HG02571 (cell line): ENCODE results near the gene ACTN1.
"Not testable (repeated sequence)": the region's sequence is repeated elsewhere in the genome, so short reads cannot be mapped to it uniquely, and the experiment has no call there.

Source experiments
- ATAC-seq: cut with Tn5 transposase; IDR thresholded peaks from one replicate; pipeline ENCODE4 v1.9.1; 2021; ENCODE audit warnings: mild to moderate bottlenecking, moderate library complexity; ENCODE audit not compliant: unreplicated experiment

Gene ACTN1

DNA sequence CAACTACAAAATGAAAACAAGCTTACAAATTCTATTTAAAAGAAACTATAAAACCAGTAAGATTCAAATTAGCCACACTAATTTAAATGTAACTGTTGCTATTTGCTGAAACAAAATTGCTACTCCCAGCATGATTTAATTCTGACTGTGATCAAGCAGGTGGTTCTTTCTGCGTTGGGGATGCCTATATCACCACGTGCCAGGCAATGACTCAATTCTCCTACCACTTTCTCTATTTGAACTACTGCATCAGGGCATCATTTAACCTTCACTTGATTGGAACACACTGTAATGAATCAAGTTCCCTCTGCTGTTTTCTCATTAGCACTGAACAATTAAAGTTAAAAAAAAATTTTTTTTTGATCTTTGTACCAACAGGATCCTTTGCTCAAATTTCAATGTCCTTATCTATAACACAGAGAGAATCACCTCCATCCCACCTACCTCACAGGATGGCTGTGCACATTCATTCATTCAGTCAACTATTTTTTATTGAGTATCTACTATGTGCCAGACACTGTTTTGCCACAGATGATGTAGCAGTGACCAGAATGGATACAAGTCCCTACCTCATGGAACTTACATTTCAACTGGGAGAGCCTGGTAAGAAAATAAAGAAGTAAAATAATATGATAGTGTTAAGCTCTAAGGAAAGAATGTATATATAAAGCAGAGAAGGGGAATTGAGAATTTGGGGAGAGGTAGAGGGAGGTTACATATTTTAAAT lies 8.0 kb upstream of the ACTN1 start:
- no peak for ATAC-seq

DNA sequence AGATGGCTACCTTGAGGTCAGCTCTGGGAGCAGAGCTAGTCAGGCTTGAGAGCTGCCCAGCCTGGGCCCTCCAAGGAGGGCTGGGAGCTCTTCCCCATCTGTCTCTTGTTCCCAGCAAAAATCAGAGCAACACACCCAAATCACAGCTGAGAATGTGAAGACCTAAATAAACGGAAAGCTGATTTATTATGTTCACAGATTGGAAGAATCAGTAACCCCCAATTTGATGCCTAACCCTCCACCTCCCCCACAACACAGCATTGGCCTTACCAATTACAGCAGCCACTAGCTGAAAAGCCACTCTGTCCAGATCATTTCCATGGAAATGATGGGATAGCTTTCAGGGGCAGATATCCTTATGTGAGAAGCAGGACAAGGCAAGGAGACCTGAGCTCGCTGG lies 7.1 kb upstream of the ACTN1 start:
- ATAC-seq: no peak

DNA sequence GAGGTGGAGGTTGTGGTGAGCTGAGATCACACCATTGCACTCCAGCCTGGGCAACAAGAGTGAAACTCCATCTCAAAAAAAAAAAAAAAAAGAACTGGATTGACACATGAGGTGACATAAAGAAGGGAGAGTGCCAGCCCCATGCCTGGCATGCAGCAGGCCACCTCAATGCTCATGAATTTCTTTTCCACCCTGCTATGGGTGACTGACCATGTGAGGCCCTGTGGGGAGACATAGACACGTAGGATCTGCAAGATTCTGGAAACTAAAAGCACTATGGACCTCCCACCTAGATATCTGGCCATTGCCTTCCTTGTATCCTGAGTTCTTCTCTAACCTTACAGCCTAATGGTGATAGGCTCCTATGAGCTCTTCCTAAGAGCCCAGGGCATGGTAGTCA lies 5.6 kb upstream of the ACTN1 start:
- no peak for ATAC-seq

DNA sequence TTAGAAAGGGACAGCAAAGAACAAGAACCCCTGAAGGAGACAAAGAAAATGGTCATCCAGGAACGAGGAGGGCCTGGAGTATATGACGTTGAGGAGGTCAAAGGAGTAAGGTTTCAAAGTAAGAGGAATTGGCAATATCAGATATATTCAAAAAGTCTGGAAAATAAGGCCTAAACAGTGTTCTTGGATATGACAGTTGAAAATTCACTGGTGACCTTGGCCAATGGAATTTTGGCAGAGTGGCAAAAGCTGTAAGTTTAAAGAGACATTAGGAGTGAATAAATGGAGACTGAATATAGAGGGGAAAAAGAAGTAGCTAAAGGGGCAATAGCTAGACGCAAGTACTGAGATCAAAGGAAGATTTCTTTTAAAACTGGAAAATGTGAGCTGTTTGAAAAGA lies 4.1 kb upstream of the ACTN1 start:
- no peak for ATAC-seq

DNA sequence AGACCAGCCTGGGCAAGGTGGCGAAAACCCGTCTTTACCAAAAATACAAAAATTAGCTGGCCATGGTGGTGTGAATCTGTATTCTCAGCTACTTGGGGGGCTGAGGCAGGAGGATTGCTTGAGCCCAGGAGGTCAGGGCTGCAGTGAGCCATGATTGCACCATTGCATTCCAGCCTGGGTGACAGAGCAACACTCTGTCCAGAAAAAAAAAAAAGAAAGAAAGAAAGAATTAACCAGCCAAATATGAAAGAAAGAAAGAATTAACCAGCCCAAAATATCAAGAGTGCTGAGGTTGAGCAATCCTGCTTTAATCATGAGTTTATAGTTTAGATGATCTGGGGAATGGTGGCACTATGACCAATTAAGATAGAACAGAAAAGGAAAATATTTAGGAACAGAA lies 3.5 kb upstream of the ACTN1 start:
- ATAC-seq: no peak

DNA sequence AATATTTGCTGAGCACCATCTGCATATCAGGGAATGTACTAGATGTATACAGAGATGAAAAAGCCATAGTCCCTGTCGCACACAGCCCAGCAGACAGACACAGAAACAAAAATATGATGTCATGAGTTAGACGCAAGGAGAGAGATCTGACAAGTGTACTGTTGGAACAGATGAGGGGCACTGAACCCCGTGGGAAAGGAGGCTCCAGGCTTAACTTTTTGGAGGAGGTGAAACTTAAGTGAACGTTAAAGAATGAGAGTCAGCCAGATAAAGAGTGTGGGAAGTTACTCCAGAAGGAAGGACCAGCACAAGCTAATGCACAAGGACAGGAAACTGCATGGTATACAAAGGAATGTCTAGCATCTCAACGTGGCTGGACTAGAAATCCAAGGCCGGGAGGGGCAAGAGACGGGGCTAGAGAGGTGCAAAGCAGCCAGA lies 2.5 kb upstream of the ACTN1 start:
- ATAC-seq: no peak

DNA sequence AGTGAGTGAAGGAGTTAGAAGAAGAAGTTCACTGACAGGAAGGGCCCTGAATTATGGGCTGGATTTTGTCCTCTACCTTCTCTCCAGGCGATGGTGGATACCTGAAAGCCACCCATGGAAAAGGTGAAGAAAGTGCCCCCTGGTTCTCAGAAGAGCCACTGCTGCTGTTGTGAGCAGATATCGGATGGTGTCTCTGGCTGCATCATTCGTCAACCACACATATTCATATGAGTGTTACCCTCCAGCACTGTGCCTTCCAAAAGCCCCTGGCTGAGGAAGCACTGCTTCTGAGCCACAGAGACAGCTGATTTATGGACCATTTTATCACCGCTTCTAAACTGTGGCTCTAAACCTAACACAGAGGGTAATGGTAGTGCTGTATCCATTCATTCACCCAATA lies 2.0 kb upstream of the ACTN1 start:
- ATAC-seq: no peak

DNA sequence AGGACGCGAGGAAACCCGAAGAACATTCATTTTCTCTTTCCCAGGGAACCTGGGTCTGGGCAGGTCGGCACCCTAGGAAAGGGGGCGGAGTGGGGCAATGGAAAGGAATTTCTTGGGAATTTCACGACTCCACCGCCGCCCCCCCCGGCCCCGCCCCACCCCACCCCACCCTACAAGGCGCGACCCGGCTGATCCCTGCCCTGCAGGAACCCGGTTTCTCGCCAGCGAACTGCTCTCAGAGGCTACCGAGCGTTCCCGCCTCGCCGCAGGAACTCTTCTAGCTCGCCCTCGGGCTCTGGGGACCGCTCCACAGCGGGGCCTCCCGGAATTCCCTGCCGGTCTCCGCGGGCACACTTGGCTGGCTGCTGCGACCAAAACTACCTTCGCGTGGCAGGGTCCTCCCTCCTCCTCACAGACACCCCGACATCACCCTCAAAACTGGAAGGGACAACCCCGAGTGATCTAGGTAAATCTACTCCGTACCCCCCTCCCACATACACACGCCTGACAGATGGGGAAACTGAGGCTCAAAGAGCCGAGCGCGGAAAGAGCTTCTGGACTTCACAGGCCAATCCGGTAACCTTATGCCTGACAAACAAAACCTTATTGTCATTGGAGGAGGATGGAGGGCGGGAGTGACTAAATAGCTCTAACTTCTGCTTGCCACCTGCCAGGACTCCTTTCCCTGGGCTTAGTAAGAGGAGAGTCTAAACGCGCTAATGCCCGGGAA lies 785 bp upstream of the ACTN1 start:
- no peak for ATAC-seq

DNA sequence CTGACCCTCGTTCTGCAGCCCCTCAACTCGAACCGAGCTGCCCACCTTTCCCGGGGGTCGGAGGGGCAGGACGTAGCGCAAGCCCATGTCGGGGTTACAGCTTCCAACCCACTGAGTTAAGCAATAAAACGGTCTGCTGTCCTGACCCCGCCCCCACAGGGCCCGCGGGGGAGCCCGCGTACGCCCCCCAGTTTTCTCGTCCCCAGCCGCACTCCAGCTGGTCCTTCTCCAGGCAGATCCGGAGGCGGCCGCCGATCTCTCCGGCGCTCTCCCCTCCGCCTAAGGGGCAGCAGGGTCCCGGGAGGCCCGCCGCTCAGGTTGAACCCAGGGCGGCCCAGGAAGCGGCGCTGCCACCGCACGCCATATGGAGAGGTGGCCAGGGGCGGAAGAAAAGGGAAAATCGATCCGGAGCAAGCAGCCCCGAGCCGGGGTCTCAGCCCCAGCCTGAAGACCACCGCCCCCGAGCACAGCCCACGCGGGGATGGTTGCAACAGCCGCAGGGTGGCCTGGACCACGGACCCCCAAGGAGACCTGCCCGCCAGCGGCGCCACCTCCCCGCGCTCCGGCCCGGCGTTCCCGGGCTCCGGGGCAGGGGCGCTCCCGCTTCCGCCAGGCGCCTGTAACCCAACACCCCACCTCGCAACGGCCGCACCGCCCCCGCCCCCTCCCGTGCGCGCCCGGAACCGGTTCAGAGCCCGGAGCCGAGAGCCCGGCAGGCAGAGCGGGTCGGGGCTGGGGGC lies 760 bp downstream of the ACTN1 start:
- no peak for ATAC-seq

DNA sequence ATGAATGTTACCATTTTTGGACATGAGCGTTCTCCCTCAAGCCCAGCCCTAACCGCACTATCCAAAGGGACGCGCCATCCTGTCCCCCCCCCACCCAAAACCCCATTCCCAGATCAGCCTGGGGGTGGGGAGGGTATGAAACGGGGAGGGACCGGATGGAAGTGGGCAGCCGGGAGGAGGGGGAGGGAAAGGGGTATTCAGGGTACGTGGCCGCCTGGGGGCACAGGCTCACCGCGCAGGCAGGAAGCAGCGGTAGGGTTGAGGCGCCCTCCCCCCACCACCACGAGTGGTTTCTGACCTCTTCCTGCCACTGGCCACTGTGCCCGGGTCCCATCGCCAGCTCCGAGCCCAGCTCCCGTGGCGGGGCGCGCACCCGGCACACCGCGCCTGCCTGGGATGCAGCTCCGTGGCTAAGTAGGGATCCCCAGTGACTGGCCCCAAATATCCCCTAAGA lies 1.4 kb downstream of the ACTN1 start:
- ATAC-seq: no peak

DNA sequence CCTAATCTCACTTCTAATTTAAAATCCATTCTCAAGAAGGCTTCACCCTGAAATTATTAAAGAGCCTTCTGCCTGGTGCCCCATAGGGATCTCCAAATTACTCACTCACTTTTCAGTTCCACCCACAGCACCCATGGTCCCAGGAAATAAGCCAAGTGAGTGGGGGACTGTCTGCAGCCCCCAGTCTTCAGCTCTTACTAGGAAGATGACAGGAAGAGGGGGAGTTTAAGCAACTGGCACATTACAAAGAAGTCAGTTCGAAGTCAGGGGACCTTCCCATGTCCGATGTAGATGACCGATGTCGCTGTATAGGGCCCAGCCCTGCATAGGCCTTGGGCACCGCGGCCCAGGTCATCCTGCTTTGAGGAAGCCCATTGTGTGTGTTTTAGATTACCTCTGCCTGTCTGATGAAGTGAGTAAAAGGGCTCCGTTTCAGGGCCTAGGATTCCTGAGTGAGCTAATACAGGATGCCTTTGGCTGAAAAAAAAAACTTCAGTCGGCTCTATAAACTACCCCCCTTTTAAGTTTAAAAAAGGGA lies 1.9 kb downstream of the ACTN1 start:
- no peak for ATAC-seq

DNA sequence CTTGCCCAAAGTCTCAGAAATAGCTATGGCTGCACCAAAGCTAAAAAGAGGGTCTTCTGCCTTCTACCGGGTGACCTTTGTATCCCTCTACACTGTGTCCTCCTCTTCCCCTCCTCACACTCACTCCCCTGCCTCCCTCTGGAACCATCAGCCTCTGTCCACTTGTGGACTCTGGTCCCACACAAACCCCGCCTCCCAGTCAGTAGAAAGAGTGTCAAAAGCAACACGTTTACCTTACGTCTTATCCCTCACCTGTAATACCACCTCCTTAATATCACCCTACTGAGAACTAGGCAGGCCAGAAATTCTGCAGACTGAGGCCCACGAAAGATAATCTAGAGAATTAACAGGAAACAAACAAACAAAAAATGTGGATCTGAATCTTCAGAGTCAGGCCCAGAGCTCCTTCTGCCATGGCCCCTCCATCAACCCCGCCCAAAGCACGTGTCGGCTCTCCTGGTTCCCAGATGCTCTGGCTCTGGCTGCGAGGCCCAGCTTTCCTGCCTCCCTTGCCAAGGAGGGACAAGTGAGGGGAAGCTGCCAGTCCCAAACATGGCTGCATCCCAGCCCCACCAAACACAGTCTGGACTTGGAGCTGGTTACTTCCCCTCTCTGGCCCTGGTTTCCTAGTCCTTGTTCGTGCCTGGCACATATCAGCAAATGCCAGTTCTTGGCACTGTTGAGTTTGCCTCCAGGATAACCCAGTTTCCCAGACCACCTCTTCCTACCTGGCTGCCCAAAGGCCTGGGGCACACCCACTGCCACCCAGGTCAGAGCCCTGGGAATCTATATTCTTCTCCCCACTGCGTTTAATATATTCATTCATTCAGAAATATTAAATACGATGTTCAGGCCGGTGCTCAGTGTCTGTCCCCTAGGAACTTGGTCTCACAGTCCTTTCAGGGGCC lies 2.7 kb downstream of the ACTN1 start:
- ATAC-seq: no peak

DNA sequence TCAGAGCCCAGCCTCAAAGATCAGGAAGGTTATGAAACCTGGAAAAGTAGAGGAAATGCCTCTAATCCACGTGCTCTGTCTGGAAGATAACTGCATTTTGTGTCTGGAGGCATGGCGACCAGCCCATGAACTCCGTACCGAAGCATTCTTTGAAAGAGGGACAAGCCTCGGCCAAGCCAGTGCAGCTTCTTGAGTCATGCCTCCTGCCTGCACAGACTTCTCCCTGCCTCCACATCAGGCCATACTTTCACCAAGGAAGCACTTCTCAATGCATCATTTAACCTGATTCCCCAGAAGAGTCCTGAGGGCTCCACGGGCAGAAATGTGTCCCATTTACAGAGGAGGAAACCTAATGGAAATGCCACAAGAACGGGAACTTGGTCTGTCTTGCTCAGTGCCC lies 3.4 kb downstream of the ACTN1 start:
- no peak for ATAC-seq

DNA sequence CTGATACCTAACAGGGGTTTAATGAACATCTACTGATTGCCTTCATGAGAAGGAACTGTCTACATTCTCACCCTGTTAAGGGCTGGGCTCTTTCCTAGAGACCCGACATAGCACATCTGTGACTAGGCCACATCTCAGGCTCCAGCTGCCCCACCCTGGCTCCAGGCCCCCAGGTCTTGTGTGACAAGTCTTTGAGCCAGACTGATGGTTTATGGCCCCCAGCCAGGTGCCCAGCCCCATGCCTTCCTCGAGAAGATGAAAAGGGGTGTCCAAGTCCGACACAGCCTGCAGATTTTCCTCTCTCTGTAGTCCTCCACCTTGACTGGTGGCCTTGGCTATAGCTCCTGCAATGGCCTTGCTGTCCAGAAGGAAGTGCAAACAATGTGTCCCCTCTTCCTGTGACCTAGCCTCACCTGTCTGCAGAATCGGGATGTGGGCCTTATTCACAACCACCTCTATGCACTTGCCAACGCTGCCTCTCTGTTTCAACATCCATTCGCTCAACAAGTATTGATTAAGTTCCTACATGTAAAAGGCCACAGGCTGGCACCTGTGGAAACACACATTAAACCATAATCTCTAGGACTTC lies 4.2 kb downstream of the ACTN1 start:
- ATAC-seq: no peak

DNA sequence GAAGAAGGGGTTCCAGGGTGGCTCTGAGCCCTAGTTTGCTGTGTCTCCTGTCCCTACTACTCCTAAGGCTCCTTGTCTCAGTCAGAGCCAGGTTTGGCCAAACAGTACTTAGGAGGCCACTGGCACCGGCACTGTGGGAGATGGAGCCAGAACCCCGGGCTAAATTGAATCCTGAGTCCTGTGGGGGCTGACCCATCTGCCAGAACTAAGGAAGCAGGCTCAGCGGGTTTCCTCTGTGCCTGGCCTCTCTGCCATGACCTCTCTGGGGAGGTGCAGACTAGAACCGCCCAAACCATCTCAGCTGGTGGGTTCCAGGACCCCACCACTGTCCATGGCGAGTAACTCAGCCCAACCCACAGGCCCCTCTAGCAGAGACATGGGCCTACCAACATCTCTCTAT lies 5.5 kb downstream of the ACTN1 start:
- ATAC-seq: no peak

DNA sequence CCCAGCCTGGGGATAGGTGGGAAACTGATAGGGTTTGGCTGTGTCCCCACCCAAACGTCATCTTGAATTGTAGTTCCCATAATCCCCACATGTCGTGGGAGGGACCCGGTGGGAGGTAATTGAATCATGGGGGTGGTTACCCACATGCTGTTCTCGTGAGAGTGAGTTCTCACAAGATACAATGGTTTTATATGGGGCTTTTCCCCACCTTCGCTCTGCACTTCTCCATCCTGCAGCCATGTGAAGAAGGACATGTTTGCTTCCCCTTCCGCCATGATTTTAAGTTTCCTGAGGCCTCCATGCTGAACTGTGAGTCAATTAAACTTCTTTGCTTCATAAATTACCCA lies 5.9 kb downstream of the ACTN1 start:
- ATAC-seq: not testable (repeated sequence)

DNA sequence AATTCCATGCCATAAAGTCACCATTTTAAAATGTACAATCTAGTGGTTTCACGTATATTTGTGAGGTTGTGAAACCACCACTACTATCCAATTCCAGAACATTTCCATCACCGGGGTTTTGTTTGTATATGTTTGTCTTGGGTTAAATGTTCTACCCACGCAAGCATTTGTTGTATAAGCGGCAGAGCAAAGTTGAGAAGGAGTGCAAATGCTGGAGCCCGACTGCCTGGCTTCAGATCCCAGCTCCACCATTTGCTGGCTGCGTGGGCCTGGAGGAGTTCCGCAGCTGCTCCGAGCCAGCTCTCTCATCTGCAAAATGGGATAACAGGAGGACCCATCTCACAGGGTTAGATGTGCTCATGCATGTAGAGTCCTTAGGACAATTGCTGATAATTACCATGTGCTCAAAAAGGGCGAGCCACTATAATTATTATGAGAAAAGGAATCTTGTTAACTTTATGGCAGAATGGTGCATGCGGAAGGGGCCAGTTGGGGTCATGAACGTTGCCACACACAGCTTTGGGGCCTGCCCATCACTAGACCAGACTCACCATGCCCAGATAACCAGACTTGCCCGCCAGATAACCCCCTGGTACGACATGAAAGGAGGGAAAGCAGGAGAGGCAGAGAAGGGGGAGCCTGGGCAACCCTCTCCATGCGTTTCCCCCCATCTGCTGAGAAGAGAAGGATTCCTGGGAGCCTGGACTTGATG lies 6.4 kb downstream of the ACTN1 start:
- no peak for ATAC-seq

DNA sequence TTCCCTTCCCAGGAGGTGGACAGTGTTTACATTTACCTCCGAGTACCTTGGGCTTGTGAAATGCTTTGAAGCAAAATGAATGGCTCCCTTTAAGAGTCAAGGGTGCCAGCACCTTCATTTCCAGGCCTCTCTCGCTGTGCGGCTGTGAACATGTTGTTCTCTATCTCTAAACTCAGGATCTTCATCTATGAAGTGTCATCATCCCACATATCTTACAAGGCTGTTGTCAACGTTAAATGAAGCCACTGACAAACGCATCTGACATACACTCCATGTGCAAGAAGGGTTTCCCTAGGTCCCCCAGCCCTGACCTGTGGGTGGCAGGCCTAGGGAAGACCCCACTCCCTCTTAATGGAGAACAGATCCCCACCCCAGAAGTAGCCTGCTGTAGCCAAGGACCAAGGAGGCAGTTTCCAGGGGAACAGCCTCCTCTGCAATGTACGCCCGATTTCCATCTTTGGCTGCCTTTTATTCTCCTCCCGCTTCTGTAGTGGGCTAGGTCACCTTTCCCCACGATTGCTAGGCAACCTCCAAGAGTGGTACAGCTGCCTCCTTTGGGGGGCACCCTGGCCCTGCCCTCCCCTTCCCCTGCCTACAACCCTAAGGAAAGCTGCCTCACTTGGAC lies 7.6 kb downstream of the ACTN1 start:
- no peak for ATAC-seq

DNA sequence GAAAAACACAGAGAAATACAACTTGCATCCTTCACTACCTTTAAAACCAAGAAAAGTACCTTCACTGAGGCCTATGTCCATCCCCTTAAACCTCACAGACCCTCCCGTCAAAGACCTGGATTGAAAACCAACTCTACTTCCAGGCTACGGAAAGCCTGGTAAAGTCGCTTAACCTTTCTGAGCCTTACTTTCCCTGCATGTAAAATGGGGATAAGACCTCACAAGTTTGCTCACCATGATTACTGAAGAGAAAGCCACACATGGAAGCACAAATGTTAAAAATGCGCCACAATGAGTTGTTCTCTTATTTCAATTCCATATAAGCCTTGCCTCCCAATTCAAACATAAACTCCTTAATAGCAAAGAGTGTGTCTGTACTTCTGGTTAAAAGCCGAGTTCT lies 8.4 kb downstream of the ACTN1 start:
- no peak for ATAC-seq
